ENCODE data around the gene HPRT1. TPM values are rescaled to one million over a fixed set of nuclear protein-coding genes. Genes with fewer than 3 reads are reported as not detected.

HPRT1 gene
- total RNA-seq, 3 donors from 2014 or later, result 81.0 to 87.6 (median 83.0) TPM

GRCh38 chrX:134512566-134512965, 52.6 kb downstream of the HPRT1 start:
- H3K4me3 Mint-ChIP-seq, result no peak overlapping the region
- ATAC-seq (no peak), DNase-seq (no peak)
- H3K9me3 Mint-ChIP-seq, result no peaks in the 10 kb centered on the region
- peaks cover 6% of the 10 kb centered on the region for H3K36me3 Mint-ChIP-seq (ENCODE audit: insufficient read depth)
- no peaks in the 10 kb centered on the region for H3K27me3 Mint-ChIP-seq (ENCODE audit: low read depth)
- no peaks in the 10 kb centered on the region for H3K4me1 Mint-ChIP-seq (ENCODE audit: low read depth)

GRCh38 chrX:134513091-134513490, 53.1 kb downstream of the HPRT1 start:
- ATAC-seq, result no peak
- DNase-seq, result no peak
- no peaks in the 10 kb centered on the region for H3K27me3 Mint-ChIP-seq (ENCODE audit: low read depth)

GRCh38 chrX:134520860-134521390, 61.0 kb downstream of the HPRT1 start:
- Mint-ChIP-seq H3K36me3 (ENCODE audit: insufficient read depth) (peaks cover 3% of the 10 kb centered on the region), H3K27me3 (ENCODE audit: low read depth) (no peaks in the 10 kb centered on the region), H3K4me1 (ENCODE audit: low read depth) (no peaks in the 10 kb centered on the region), H3K9me3 (no peaks in the 10 kb centered on the region), H3K4me3 (no peak overlapping the region)
- DNase-seq (no peak), ATAC-seq (no peak)

More at GRCh38 chrX:134513091-134513490, 53.1 kb downstream of the HPRT1 start:
- Mint-ChIP-seq H3K36me3 (ENCODE audit: insufficient read depth) (peaks cover 6% of the 10 kb centered on the region), H3K4me3 (no peak overlapping the region), H3K4me1 (ENCODE audit: low read depth) (no peaks in the 10 kb centered on the region), H3K9me3 (no peaks in the 10 kb centered on the region)

- Mint-ChIP-seq H3K4me1 (ENCODE audit: low read depth) (no peaks in the 10 kb centered on the region), H3K4me3 (no peak overlapping the region), H3K36me3 (ENCODE audit: insufficient read depth) (peaks cover 3% of the 10 kb centered on the region), H3K9me3 (no peaks in the 10 kb centered on the region), H3K27me3 (ENCODE audit: low read depth) (no peaks in the 10 kb centered on the region)
- no peak for DNase-seq
- no peak for ATAC-seq
Measured at GRCh38 chrX:134524181-134524580, 64.2 kb downstream of the HPRT1 start.

GRCh38 chrX:134525086-134525792, 65.3 kb downstream of the HPRT1 start:
- no peaks in the 10 kb centered on the region for H3K9me3 Mint-ChIP-seq

GRCh38 chrX:134526399-134526798, 66.4 kb downstream of the HPRT1 start:
- Mint-ChIP-seq H3K9me3 (no peaks in the 10 kb centered on the region), H3K4me3 (no peak overlapping the region), H3K4me1 (ENCODE audit: low read depth) (no peaks in the 10 kb centered on the region), H3K27me3 (ENCODE audit: low read depth) (no peaks in the 10 kb centered on the region), H3K36me3 (ENCODE audit: insufficient read depth) (peaks cover 3% of the 10 kb centered on the region)
- DNase-seq (no peak), ATAC-seq (no peak)

More at GRCh38 chrX:134525086-134525792, 65.3 kb downstream of the HPRT1 start:
- no peak overlapping the region for H3K4me3 Mint-ChIP-seq
- ATAC-seq (no peak), DNase-seq (no peak)
- peaks cover 3% of the 10 kb centered on the region for H3K36me3 Mint-ChIP-seq (ENCODE audit: insufficient read depth)
- no peaks in the 10 kb centered on the region for H3K4me1 Mint-ChIP-seq (ENCODE audit: low read depth)
- no peaks in the 10 kb centered on the region for H3K27me3 Mint-ChIP-seq (ENCODE audit: low read depth)

- DNase-seq (no peak), ATAC-seq (no peak)
- H3K27me3 Mint-ChIP-seq (ENCODE audit: low read depth), result no peaks in the 10 kb centered on the region
- H3K36me3 Mint-ChIP-seq (ENCODE audit: insufficient read depth), result peaks cover 3% of the 10 kb centered on the region
- no peak overlapping the region for H3K4me3 Mint-ChIP-seq
- no peaks in the 10 kb centered on the region for H3K9me3 Mint-ChIP-seq
- no peaks in the 10 kb centered on the region for H3K4me1 Mint-ChIP-seq (ENCODE audit: low read depth)
Measured at GRCh38 chrX:134528960-134529359, 69.0 kb downstream of the HPRT1 start.

GRCh38 chrX:134529481-134529880, 69.5 kb downstream of the HPRT1 start:
- DNase-seq (no peak), ATAC-seq (no peak)
- Mint-ChIP-seq H3K9me3 (no peaks in the 10 kb centered on the region), H3K36me3 (ENCODE audit: insufficient read depth) (peaks cover 3% of the 10 kb centered on the region), H3K4me3 (no peak overlapping the region), H3K27me3 (ENCODE audit: low read depth) (no peaks in the 10 kb centered on the region), H3K4me1 (ENCODE audit: low read depth) (no peaks in the 10 kb centered on the region)

- no peaks in the 10 kb centered on the region for H3K4me1 Mint-ChIP-seq (ENCODE audit: low read depth)
- ATAC-seq, result no peak
Measured at GRCh38 chrX:134530845-134531244, 70.9 kb downstream of the HPRT1 start.

GRCh38 chrX:134533352-134533751, 73.4 kb downstream of the HPRT1 start:
- Mint-ChIP-seq H3K4me3 (no peak overlapping the region), H3K4me1 (ENCODE audit: low read depth) (no peaks in the 10 kb centered on the region), H3K36me3 (ENCODE audit: insufficient read depth) (no peaks in the 10 kb centered on the region), H3K27me3 (ENCODE audit: low read depth) (peaks cover 4% of the 10 kb centered on the region), H3K9me3 (no peaks in the 10 kb centered on the region)
- no peak for DNase-seq
- no peak for ATAC-seq

More at GRCh38 chrX:134530845-134531244, 70.9 kb downstream of the HPRT1 start:
- Mint-ChIP-seq H3K36me3 (ENCODE audit: insufficient read depth) (no peaks in the 10 kb centered on the region), H3K4me3 (no peak overlapping the region), H3K9me3 (no peaks in the 10 kb centered on the region), H3K27me3 (ENCODE audit: low read depth) (no peaks in the 10 kb centered on the region)
- no peak for DNase-seq

GRCh38 chrX:134533952-134534351, 74.0 kb downstream of the HPRT1 start:
- ATAC-seq, result no peak

GRCh38 chrX:134537179-134537955, 77.4 kb downstream of the HPRT1 start:
- no peak for DNase-seq
- no peaks in the 10 kb centered on the region for H3K36me3 Mint-ChIP-seq (ENCODE audit: insufficient read depth)
- no peak for ATAC-seq
- H3K9me3 Mint-ChIP-seq, result no peaks in the 10 kb centered on the region
- H3K4me1 Mint-ChIP-seq (ENCODE audit: low read depth), result no peaks in the 10 kb centered on the region
- H3K4me3 Mint-ChIP-seq, result no peak overlapping the region
- peaks cover 4% of the 10 kb centered on the region for H3K27me3 Mint-ChIP-seq (ENCODE audit: low read depth)

More at GRCh38 chrX:134533952-134534351, 74.0 kb downstream of the HPRT1 start:
- no peak overlapping the region for H3K4me3 Mint-ChIP-seq
- peaks cover 4% of the 10 kb centered on the region for H3K27me3 Mint-ChIP-seq (ENCODE audit: low read depth)
- no peaks in the 10 kb centered on the region for H3K9me3 Mint-ChIP-seq
- H3K4me1 Mint-ChIP-seq (ENCODE audit: low read depth), result no peaks in the 10 kb centered on the region
- no peak for DNase-seq
- H3K36me3 Mint-ChIP-seq (ENCODE audit: insufficient read depth), result no peaks in the 10 kb centered on the region

GRCh38 chrX:134538316-134538715, 78.4 kb downstream of the HPRT1 start:
- ATAC-seq, result no peak
- no peaks in the 10 kb centered on the region for H3K9me3 Mint-ChIP-seq
- no peaks in the 10 kb centered on the region for H3K36me3 Mint-ChIP-seq (ENCODE audit: insufficient read depth)
- H3K4me3 Mint-ChIP-seq, result no peak overlapping the region
- no peaks in the 10 kb centered on the region for H3K4me1 Mint-ChIP-seq (ENCODE audit: low read depth)
- DNase-seq, result no peak
- H3K27me3 Mint-ChIP-seq (ENCODE audit: low read depth), result peaks cover 7% of the 10 kb centered on the region

GRCh38 chrX:134541906-134542305, 81.9 kb downstream of the HPRT1 start:
- H3K4me3 Mint-ChIP-seq, result no peak overlapping the region
- H3K36me3 Mint-ChIP-seq (ENCODE audit: insufficient read depth), result no peaks in the 10 kb centered on the region
- peaks cover 29% of the 10 kb centered on the region for H3K27me3 Mint-ChIP-seq (ENCODE audit: low read depth)
- no peaks in the 10 kb centered on the region for H3K9me3 Mint-ChIP-seq
- ATAC-seq, result no peak
- no peaks in the 10 kb centered on the region for H3K4me1 Mint-ChIP-seq (ENCODE audit: low read depth)
- no peak for DNase-seq

GRCh38 chrX:134542485-134542884, 82.5 kb downstream of the HPRT1 start:
- ATAC-seq (no peak), DNase-seq (no peak)
- Mint-ChIP-seq H3K9me3 (no peaks in the 10 kb centered on the region), H3K36me3 (ENCODE audit: insufficient read depth) (no peaks in the 10 kb centered on the region), H3K4me3 (no peak overlapping the region), H3K27me3 (ENCODE audit: low read depth) (peaks cover 31% of the 10 kb centered on the region), H3K4me1 (ENCODE audit: low read depth) (no peaks in the 10 kb centered on the region)
